NT2/D1 (cell line): ENCODE data around the gene DEFB123.
"Not testable (repeated sequence)": the region's sequence is repeated elsewhere in the genome, so short reads cannot be mapped to it uniquely, and the experiment has no call there.

ENCODE experiments used
- DNase-seq: peaks from one replicate; pipeline ENCODE4 v3.0.0-alpha.2; 2011; ENCODE audit warnings: low read depth, low spot score
- H3K27me3 ChIP-seq: 2 replicates; pipeline ENCODE4 v1.6.0; 2011; ENCODE audit warnings: mild to moderate bottlenecking; ENCODE audit not compliant: insufficient read length, insufficient read depth
- H3K36me3 ChIP-seq: 2 replicates; pipeline ENCODE4 v1.6.1; 2011; ENCODE audit warnings: mild to moderate bottlenecking, low read length, mixed read lengths; ENCODE audit not compliant: insufficient read depth, insufficient read length
- H3K4me1 ChIP-seq: 2 replicates; pipeline ENCODE4 v1.5.1; 2011; ENCODE audit not compliant: insufficient read depth, insufficient read length
- H3K4me3 ChIP-seq: 2 replicates; pipeline ENCODE4 v1.5.1; 2011; ENCODE audit warnings: low read depth; ENCODE audit not compliant: insufficient read length
- H3K9ac ChIP-seq: 2 replicates; pipeline ENCODE4 v1.6.0; 2011; ENCODE audit warnings: low read depth; ENCODE audit not compliant: insufficient read length
- H3K9me3 ChIP-seq: 2 replicates; pipeline ENCODE4 v1.5.1; 2011; ENCODE audit warnings: mild to moderate bottlenecking, low read length; ENCODE audit not compliant: insufficient read depth
- SUZ12 ChIP-seq: IDR thresholded peaks from 2 replicates; pipeline ENCODE4 v1.6.1; 2011; ENCODE audit not compliant: insufficient read length, insufficient read depth; ENCODE audit errors: extremely low read depth
- YY1 ChIP-seq: IDR thresholded peaks from 2 replicates; pipeline ENCODE4 v1.6.1; 2011; ENCODE audit not compliant: insufficient read length, insufficient read depth
- ZNF274 ChIP-seq: IDR thresholded peaks from 2 replicates; pipeline ENCODE4 v1.6.1; 2011; ENCODE audit warnings: mild to moderate bottlenecking, low read depth, low read length

DEFB123 gene

DNA sequence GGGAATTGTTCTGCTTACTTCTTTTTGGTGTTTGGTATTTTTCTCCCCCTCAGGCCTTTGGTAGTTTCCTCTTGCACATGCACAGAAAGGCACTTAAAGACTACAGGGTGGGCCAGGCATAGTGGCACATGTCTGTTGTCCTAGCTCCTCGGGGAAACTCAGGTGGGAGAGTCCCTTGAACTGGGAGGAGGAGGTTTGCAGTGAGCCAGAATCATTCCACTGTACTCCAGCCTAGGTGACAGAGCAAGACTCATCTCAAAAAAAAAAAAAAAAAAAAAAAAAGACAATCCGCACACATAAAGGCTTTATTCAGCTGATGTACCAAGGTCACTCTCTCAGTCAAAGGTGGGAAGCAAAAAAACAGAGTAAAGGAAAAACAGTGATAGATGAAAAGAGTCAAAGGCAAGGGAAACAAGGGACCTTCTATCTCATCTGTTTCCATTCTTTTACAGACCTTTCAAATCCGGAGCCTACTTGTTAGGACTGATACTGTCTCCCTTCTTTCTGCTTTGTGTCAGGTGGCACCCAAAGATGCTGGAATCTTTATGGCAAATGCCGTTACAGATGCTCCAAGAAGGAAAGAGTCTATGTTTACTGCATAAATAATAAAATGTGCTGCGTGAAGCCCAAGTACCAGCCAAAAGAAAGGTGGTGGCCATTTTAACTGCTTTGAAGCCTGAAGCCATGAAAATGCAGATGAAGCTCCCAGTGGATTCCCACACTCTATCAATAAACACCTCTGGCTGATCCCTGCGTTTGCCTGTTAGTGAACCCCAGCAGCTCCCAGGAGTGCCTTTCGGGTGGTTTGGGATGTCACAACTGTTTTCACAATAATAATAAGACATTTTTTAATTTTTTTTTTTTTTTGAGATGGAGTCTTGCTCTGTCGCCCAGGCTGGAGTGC, 9.3 kb downstream of the DEFB123 start:
- TF ChIP-seq ZNF274 (no peak), SUZ12 (no peak), YY1 (no peak)
- no peaks in the 10 kb centered on the region for H3K9me3 ChIP-seq

DNA sequence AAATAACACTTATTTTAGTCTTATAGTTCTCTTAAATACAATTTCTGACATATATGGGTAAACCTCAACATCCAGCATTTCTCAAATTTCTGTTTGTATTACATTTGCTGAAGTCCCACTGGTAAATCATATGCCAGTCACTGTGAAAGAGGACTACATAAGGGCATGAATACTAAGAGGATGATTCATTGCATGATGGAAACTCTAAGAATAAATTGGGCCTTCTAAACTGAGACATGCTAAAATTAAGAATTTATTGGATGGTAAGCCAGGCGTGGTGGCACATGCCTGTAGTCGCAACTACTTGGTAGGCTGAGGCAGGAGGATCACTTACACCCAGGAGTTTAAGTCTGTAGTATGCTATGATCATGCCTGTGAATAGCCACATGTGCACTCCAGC, 12.1 kb downstream of the DEFB123 start:
- DNase-seq = no peak
- Histone ChIP-seq H3K4me1 (no peaks in the 10 kb centered on the region), H3K9ac (no peak overlapping the region), H3K4me3 (no peak overlapping the region), H3K27me3 (no peaks in the 10 kb centered on the region), H3K36me3 (no peaks in the 10 kb centered on the region), H3K9me3 (no peaks in the 10 kb centered on the region)
- no peak for TF ChIP-seq ZNF274
- TF ChIP-seq YY1 = no peak
- TF ChIP-seq SUZ12 = no peak

More for the DNA sequence above, 9.3 kb downstream of the DEFB123 start:
- H3K9ac ChIP-seq = no peak overlapping the region
- no peak overlapping the region for H3K4me3 ChIP-seq
- H3K4me1 ChIP-seq = no peaks in the 10 kb centered on the region
- no peaks in the 10 kb centered on the region for H3K36me3 ChIP-seq
- H3K27me3 ChIP-seq = no peaks in the 10 kb centered on the region
- no peak for DNase-seq

DNA sequence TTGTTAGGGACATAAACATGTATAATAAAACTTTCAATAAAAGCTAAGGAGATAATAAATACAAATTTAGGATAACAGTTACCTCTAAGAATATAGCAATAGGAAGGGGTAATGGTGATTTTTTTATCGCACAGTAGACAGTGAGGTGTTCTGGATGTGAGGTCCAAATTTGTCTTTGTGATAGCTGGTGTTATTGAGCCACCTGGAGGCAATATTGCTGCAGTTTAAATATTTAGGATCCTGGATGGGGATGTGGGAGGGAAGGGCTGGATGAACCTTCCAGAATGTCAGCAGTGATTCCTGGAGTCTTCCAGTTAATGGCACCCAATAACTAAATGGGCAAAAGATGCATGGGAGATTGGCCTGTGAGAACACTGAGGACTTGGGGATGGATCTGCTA, 13.9 kb downstream of the DEFB123 start:
- DNase-seq = no peak
- no peak for TF ChIP-seq YY1
- TF ChIP-seq SUZ12 = no peak
- TF ChIP-seq ZNF274 = no peak
- H3K27me3 ChIP-seq = no peaks in the 10 kb centered on the region
- H3K9ac ChIP-seq = no peak overlapping the region
- no peaks in the 10 kb centered on the region for H3K9me3 ChIP-seq
- no peak overlapping the region for H3K4me3 ChIP-seq
- no peaks in the 10 kb centered on the region for H3K36me3 ChIP-seq
- no peaks in the 10 kb centered on the region for H3K4me1 ChIP-seq

- H3K4me1 ChIP-seq, H3K9ac ChIP-seq, H3K4me3 ChIP-seq, DNase-seq, H3K9me3 ChIP-seq, H3K36me3 ChIP-seq: not testable (repeated sequence)
- peaks cover 25% of the 10 kb centered on the region for H3K27me3 ChIP-seq
Measured at GRCh38 chr20:31470946-31471345, 30.5 kb downstream of the DEFB123 start.

DNA sequence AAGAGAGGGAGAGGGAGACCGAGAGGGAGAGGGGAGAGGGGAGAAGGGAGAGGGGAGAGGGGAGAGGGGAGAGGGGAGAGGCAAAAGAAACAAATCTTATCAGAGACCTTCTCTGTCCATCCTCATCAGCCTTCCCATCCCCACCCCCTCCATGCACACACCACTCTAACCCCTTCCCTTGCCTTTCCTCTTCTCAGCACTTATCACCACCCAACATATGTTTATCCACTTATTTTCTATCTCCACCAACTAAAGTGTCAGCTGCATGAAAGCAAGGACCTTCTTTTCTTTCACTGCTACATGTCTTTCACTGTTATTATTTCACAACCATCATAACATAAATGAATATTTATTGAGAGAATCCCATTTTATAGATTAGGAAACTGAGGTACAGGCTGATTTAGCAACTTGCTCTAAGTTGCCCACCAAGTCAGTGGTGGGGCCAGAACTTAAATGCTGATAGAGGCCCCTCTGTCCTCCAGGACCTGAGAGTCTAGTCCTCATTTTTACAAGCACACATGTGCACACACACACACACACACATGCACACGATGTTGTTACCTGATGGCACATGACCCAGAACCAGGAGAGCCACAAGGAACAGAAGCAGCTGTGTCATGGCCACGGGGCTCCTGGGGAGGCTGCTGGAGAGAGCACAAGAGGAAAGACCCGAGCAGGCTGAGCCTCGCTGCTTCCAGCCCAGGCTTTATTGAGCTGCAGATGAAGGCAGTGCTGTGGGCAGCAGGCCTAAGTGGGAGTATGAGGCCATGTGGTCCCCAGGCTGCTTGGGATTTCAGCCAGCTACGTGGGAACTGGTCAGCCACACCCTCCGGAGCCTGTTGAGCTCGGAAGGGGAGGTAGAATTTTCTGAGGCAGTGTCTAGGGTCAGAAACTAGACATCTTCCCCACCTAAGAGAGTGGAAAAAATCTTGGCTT, 32.2 kb downstream of the DEFB123 start:
- TF ChIP-seq YY1 (no peak), ZNF274 (no peak), SUZ12 (no peak)
- H3K9me3 ChIP-seq = peaks cover 6% of the 10 kb centered on the region; the same call in 1 of the 2 replicates
- no peak for DNase-seq

DNA sequence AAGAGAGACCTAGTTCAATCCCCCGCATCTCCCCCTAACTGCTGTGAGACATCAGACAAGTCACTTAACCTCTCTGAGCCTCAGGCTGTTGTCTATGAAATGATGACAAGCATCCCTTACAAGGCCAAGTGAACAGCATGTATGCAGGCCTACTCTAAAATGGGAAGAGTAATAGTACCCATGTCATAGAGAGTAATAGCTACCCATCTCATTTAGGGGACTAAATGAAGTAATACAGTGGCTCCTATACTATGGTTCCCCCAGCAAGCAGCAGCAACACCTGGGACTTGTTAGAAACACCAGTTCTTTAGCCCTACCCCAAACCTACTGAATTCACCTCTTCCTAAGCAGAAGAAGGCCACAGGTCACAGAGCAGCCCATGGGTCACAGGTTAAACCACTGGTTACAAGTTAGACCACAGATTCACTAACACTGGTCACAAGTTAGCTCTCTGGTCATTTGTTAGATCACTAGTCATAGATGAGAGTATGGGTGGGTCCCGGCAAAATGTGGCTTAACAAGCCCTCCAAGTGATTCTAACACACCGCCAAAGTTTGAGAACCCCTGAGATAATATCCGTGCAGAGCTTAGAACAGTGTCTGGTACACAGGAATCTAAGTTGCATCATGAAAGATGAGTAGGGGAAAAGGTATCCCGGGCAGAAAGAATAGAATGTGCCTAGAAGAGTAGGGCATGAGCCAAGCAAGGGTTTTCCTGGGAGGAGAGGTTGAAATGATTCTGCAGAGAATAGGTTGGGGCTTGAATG, 33.1 kb downstream of the DEFB123 start:
- H3K4me1 ChIP-seq = peaks cover 3% of the 10 kb centered on the region
- no peak for DNase-seq
- no peak overlapping the region for H3K4me3 ChIP-seq
- H3K9ac ChIP-seq = no peak overlapping the region
- no peaks in the 10 kb centered on the region for H3K36me3 ChIP-seq
- no peak for TF ChIP-seq YY1
- TF ChIP-seq SUZ12 = no peak
- TF ChIP-seq ZNF274 = no peak
- peaks cover 44% of the 10 kb centered on the region for H3K27me3 ChIP-seq
- H3K9me3 ChIP-seq = peaks cover 6% of the 10 kb centered on the region; the same call in 1 of the 2 replicates

More for the DNA sequence above, 32.2 kb downstream of the DEFB123 start:
- Histone ChIP-seq H3K9ac (no peak overlapping the region), H3K36me3 (no peaks in the 10 kb centered on the region), H3K27me3 (peaks cover 42% of the 10 kb centered on the region), H3K4me3 (no peak overlapping the region), H3K4me1 (peaks cover 3% of the 10 kb centered on the region)
